Lower leg skin (tissue), 4 donors: Measurements from ENCODE around the gene EFCAB5. TPM values are rescaled to one million over a fixed set of nuclear protein-coding genes. Genes with fewer than 3 reads are reported as not detected.
"Not testable (repeated sequence)": the region's sequence is repeated elsewhere in the genome, so short reads cannot be mapped to it uniquely, and the experiment has no call there.

Experiments used
- DNase-seq, 2 donors: peaks; one replicate each; pipeline ENCODE4 v3.0.0-alpha.2; 2019; ENCODE audit warnings: low spot score in 2 of 2
- H3K4me3 ChIP-seq: fragments of 200-600 bp; sonication (generic); 2 replicates; pipeline ENCODE4 v1.5.1; 2017; ENCODE audit warnings: mild to moderate bottlenecking, low read depth; ENCODE audit not compliant: poor library complexity, severe bottlenecking
- CTCF ChIP-seq, 3 donors: fragments of 450-650 bp; IDR thresholded peaks; one replicate each; pipeline ENCODE4 v1.5.1; 2016; ENCODE audit warnings: antibody characterized with exemption in 3 of 3, mild to moderate bottlenecking in 3 of 3, moderate library complexity in 2 of 3
- POLR2A ChIP-seq, 2 donors: fragments of 450-650 bp; IDR thresholded peaks; one replicate each; pipeline ENCODE4 v1.6.1; 2016 to 2017; ENCODE audit warnings: antibody characterized with exemption in 2 of 2, mild to moderate bottlenecking in 1 of 2, moderate library complexity in 1 of 2
- WGBS, 2 donors: methylation state at CpG; one replicate each; pipeline ENCODE4 v1.1.5; 2018; 5-methylcytosine and 5-hydroxymethylcytosine counted together
- intact Hi-C: fragments of 100-400 bp; cut with DNase I; formaldehyde crosslinking; loops from one replicate; pipeline ENCODE4 v1.15.0; 2023; ENCODE audit warnings: low total_unique reads
- total RNA-seq, 4 donors: library from RNA; depleted of rRNA; stranded (reverse); fragments of >200 nt; gene quantifications; one replicate each; pipeline ENCODE4 v1.1.0, GENCODE V29; 2016

EFCAB5 gene
- total RNA-seq, 4 donors from 2014 or later, result 0.46 to 1.0 (median 0.68) TPM

- no peak for DNase-seq
- 93 to 94% methylated on average over 16 of the region's 16 CpGs for WGBS, 2 donors
- H3K4me3 ChIP-seq, result no peak overlapping the region
- no peak for TF ChIP-seq CTCF (IDR thresholded peaks at IDR 0.05)
- TF ChIP-seq POLR2A (IDR thresholded peaks at IDR 0.05), result no peak
- intact Hi-C loops, result no loop called here
Measured at GRCh38 chr17:30068465-30068864, 127.0 kb downstream of the EFCAB5 start.

- no peak overlapping the region for H3K4me3 ChIP-seq
- no peak for DNase-seq
- WGBS, 2 donors, result 81 to 90% methylated on average over 2 of the region's 2 CpGs
Measured at GRCh38 chr17:30074254-30074653, 132.8 kb downstream of the EFCAB5 start.

GRCh38 chr17:30074730-30075129 is 133.3 kb downstream of the EFCAB5 start:
- no peak for DNase-seq
- H3K4me3 ChIP-seq, result no peak overlapping the region
- intact Hi-C loops, result no loop called here
- no peak for TF ChIP-seq POLR2A (IDR thresholded peaks at IDR 0.05)
- no peak for TF ChIP-seq CTCF (IDR thresholded peaks at IDR 0.05)
- 89 to 90% methylated on average over 2 of the region's 2 CpGs for WGBS, 2 donors

More at GRCh38 chr17:30074254-30074653, 132.8 kb downstream of the EFCAB5 start:
- intact Hi-C loops, result no loop called here
- TF ChIP-seq CTCF (IDR thresholded peaks at IDR 0.05) (no peak), POLR2A (IDR thresholded peaks at IDR 0.05) (no peak)

GRCh38 chr17:30082773-30083172 is 141.3 kb downstream of the EFCAB5 start:
- no peak overlapping the region for H3K4me3 ChIP-seq
- DNase-seq, result no peak
- intact Hi-C loops, result no loop called here
- 89 to 93% methylated on average over 5 of the region's 5 CpGs for WGBS, 2 donors
- no peak for TF ChIP-seq POLR2A (IDR thresholded peaks at IDR 0.05)
- no peak for TF ChIP-seq CTCF (IDR thresholded peaks at IDR 0.05)

GRCh38 chr17:30084788-30085187 is 143.4 kb downstream of the EFCAB5 start:
- intact Hi-C loops, result no loop called here
- no peak for DNase-seq
- no peak overlapping the region for H3K4me3 ChIP-seq
- TF ChIP-seq POLR2A (IDR thresholded peaks at IDR 0.05) (no peak), CTCF (IDR thresholded peaks at IDR 0.05) (no peak)
- 49 to 51% methylated on average over 6 of the region's 6 CpGs for WGBS, 2 donors

- DNase-seq, result no peak
- no peak for TF ChIP-seq CTCF (IDR thresholded peaks at IDR 0.05)
- H3K4me3 ChIP-seq, result no peak overlapping the region
- intact Hi-C loops, result no loop called here
- WGBS, 2 donors, result 92 to 94% methylated on average over 2 of the region's 2 CpGs
Measured at GRCh38 chr17:30086896-30087295, 145.5 kb downstream of the EFCAB5 start.

GRCh38 chr17:30087431-30087830 is 146.0 kb downstream of the EFCAB5 start:
- 87 to 90% methylated on average over 3 of the region's 3 CpGs for WGBS, 2 donors
- H3K4me3 ChIP-seq, intact Hi-C loops, DNase-seq: not testable (repeated sequence)
